SJSA1 (cell line): Measurements from ENCODE around the gene ASMTL. TPM values are rescaled to one million over a fixed set of nuclear protein-coding genes. Genes with fewer than 3 reads are reported as not detected.
"Not testable (repeated sequence)": the region's sequence is repeated elsewhere in the genome, so short reads cannot be mapped to it uniquely, and the experiment has no call there.

Experiments used
- DNase-seq, 2 experiments: peaks; one replicate each; pipeline ENCODE4 v3.0.0-alpha.2; 2015 to 2020; ENCODE audit warnings: low spot score in 2 of 2, low read depth in 1 of 2
- H3K27ac ChIP-seq: fragments of 250-450 bp; sonication (Bioruptor Pico); 2 replicates; pipeline ENCODE4 v1.5.1; 2020; ENCODE audit warnings: mild to moderate bottlenecking, moderate library complexity
- H3K27me3 ChIP-seq: fragments of 250-450 bp; sonication (Bioruptor Pico); replicated peaks from 2 replicates; pipeline ENCODE4 v1.5.1; 2020; ENCODE audit warnings: mild to moderate bottlenecking, moderate library complexity
- H3K36me3 ChIP-seq: fragments of 250-450 bp; sonication (Bioruptor Pico); 2 replicates; pipeline ENCODE4 v1.5.1; 2020; ENCODE audit warnings: mild to moderate bottlenecking
- H3K4me1 ChIP-seq: fragments of 250-450 bp; sonication (Bioruptor Pico); replicated peaks from 2 replicates; pipeline ENCODE4 v1.6.1; 2021; ENCODE audit warnings: mild to moderate bottlenecking
- H3K4me3 ChIP-seq: fragments of 250-450 bp; sonication (Bioruptor Pico); 2 replicates; pipeline ENCODE4 v1.5.1; 2020; ENCODE audit warnings: mild to moderate bottlenecking
- H3K9me3 ChIP-seq: fragments of 250-450 bp; sonication (Bioruptor Pico); replicated peaks from 2 replicates; pipeline ENCODE4 v1.5.1; 2020; ENCODE audit warnings: mild to moderate bottlenecking
- total RNA-seq: library from RNA; depleted of rRNA; stranded (reverse); fragments of >200 nt; shearing (Covaris generic); gene quantifications from 2 replicates; pipeline ENCODE4 v1.2.3, GENCODE V29; 2014

The ASMTL gene
- total RNA-seq, 1 experiment from 2014 or later: 10.0 TPM

DNA sequence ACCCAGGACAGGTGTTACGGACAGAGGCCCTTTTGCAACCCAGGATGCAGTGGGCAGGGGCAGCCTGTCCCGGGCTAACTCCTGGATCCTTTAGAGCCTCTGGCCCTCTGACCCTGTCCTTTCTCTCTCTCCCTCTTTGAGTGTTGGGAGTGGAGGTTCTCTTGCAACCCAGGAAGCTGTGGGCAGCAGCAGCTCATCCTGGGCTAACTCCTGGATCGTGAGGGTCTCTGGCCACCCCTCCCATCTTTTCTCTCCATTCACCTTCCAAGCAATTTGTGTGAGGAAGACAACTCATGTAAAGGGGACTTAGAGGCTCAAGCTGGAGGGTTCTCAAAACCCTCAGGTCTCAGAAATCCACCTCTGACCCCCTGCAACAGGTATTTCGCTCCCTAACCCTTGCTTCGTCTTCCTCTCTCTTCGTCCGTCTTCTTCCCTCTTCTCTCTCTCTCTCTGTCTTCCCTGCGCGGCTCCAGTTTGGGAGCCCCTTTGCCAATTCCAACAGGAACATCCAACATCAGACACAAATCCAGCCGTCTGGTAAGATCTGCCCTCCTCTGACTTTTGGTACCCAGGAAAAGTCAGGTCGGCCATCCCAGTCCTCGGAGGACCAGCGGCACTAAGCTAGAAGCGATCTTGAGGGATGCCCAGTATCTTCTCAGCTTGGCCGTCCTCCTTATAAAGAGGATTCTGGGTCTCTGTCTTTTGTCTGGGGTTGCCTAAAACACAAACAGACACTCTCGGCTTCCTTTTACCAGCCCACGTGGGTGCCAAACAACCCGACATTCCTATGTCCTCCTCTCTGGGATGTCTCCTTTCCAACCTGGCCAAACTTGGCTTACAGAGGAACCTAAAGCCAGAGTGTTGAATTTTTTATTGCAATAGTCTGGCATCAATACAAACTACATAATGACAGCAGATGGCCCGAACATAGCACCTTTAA lies 7.9 kb downstream of the ASMTL start:
- no peak overlapping the region for H3K4me3 ChIP-seq
- DNase-seq: peak in 1 of 2 experiments; percentile 17
- H3K4me1 ChIP-seq: no peaks in the 10 kb centered on the region
- no peaks in the 10 kb centered on the region for H3K9me3 ChIP-seq
- H3K36me3 ChIP-seq: no peaks in the 10 kb centered on the region
- H3K27me3 ChIP-seq: no peaks in the 10 kb centered on the region
- H3K27ac ChIP-seq: no peak overlapping the region

DNA sequence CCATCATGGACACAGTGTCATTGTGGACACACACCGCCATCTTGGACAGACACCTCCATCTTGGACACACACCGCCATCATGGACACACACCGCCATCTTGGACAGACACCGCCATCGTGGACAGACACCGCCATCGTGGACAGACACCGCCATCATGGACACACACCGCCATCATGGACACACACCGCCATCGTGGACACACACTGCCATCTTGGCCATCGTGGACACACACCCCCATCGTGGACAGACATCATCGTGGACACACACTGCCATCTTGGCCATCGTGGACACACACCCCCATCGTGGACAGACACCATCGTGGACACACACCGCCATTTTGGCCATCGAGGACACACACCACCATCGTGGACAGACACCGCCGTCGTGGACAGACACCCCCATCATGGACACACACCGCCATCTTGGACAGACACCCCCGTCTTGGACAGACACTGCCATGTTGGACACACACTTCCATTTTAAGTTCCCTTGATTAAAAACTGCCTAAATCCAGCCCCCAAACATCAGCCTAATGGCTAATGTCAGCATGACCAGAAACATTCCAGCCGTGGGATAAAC lies 9.1 kb downstream of the ASMTL start:
- peak in 1 of 2 experiments; percentile 22 for DNase-seq
- Histone ChIP-seq H3K27ac (no peak overlapping the region), H3K4me1 (no peaks in the 10 kb centered on the region), H3K36me3 (no peaks in the 10 kb centered on the region; the same call in none of the 2 replicates), H3K27me3 (no peaks in the 10 kb centered on the region), H3K4me3 (no peak overlapping the region), H3K9me3 (no peaks in the 10 kb centered on the region)

DNA sequence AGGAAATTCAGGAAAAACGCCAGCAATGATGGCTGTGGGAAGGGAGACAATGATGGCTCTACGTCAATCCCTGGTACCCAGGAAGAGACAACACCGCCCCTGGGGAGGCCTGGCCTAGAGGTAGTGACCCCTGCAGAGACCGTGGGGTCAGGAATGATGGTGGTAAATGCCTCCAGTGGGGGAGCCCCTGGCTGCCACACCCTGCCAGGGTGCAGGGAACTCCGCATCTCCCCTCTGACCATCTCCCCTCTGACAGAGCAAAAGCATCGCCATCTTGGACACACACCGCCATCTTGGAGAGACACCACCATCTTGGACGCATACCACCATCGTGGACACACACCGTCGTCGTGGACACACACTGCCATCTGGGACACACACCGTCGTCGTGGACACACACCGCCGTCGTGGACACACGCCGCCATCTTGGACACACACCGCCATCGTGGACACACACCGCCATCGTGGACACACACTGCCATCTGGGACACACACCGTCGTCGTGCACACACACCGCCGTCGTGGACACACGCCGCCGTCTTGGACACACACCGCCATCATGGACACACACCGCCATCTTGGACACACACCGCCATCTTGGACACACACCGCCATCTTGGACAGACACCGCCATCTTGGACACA lies 9.9 kb downstream of the ASMTL start:
- no peak overlapping the region for H3K4me3 ChIP-seq
- no peaks in the 10 kb centered on the region for H3K9me3 ChIP-seq
- H3K27ac ChIP-seq: no peak overlapping the region
- peak in 1 of 2 experiments; percentile 21 for DNase-seq
- no peaks in the 10 kb centered on the region; the same call in none of the 2 replicates for H3K36me3 ChIP-seq
- H3K27me3 ChIP-seq: no peaks in the 10 kb centered on the region
- no peaks in the 10 kb centered on the region for H3K4me1 ChIP-seq

DNA sequence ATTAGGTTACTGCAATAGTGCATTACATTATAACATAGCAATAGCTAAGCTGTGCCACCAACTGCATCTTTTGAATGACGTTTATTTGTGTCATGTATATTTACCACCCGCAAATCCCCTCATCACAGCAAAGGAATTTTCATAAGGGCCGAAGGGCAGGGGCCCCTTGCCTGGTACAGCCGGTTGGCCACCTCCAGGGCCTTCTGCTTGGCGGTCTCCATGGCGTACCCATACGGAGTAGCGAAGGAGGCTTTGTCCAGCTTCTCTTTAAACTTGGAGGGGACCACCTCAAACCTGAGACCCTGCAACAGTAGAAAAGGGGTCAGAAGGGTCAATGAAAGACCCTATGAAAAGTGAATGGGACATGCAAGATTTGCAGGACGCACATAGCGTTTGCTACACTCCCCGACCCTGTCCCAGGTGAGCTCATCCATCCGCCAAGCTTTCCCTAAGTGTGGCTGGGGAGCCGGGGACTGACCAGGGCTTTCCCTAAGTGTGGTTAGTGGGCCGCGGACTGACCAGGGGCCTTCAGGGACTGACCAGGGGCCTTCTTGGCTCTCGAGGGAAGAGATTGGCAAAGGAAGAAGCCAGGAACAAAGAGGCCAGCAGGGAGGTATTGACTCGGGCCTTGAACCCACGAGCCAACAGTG lies 10.6 kb downstream of the ASMTL start:
- Histone ChIP-seq H3K9me3 (no peaks in the 10 kb centered on the region), H3K27me3 (no peaks in the 10 kb centered on the region), H3K36me3 (no peaks in the 10 kb centered on the region; the same call in none of the 2 replicates), H3K4me1 (no peaks in the 10 kb centered on the region), H3K27ac (no peak overlapping the region), H3K4me3 (no peak overlapping the region)
- peak in 1 of 2 experiments; percentile 29 for DNase-seq

DNA sequence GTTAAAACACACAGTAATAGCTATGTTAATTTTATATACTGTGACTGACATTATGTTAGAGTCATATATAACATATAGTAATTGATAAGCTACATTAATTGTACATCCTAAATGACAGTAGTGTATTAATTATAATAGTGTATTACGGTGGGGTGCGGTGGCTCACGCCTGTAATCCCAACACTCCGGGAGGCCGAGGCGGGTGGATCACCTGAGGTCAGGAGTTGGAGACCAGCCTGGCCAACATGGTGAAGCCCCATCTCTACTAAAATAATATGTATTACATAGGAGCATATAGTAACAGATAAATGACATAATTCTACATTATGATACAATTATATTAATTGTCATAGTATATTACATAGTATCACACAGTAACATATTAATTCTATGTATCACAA lies 12.2 kb downstream of the ASMTL start:
- peaks cover 3% of the 10 kb centered on the region for H3K36me3 ChIP-seq
- H3K4me1 ChIP-seq: no peaks in the 10 kb centered on the region
- H3K27ac ChIP-seq: no peak overlapping the region
- H3K9me3 ChIP-seq: no peaks in the 10 kb centered on the region
- no peak overlapping the region for H3K4me3 ChIP-seq
- DNase-seq: peak in 1 of 2 experiments; percentile 23
- no peaks in the 10 kb centered on the region for H3K27me3 ChIP-seq

DNA sequence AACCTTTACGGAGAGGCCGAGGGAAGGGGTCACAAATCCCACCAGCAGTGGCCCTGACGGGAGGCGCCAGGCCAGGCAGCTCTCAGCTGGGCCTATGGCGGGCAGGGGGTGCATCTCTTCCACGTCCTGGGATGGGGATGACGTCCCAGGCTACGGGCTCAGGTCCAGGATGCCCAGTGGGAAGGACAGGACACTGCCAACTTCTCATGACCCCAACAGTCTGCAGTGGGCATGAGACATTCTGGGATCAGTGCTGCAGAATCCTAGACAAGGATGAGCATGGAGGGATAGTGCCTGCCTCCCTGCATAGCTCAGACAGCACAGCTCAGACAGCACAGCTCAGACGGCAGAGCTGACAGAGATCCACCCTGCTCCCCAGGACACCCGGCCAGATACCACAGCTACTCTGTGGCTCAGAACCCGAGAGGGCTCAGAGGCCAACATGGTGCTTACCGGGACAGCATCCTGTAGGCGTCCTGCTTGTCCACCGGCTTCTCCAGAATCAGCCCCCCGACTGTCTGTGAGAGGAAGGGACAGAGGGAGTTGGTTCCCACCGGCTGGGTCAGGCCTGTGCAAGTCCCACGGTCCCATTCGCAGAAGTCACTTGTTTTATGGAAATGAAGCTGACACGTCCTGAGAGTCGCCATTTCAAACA lies 17.3 kb downstream of the ASMTL start:
- H3K4me1 ChIP-seq: no peaks in the 10 kb centered on the region
- DNase-seq: peak in 1 of 2 experiments; percentile 28
- peaks cover 4% of the 10 kb centered on the region for H3K36me3 ChIP-seq
- H3K27me3 ChIP-seq: no peaks in the 10 kb centered on the region
- H3K27ac ChIP-seq: no peak overlapping the region
- H3K9me3 ChIP-seq: no peaks in the 10 kb centered on the region
- no peak overlapping the region for H3K4me3 ChIP-seq

DNA sequence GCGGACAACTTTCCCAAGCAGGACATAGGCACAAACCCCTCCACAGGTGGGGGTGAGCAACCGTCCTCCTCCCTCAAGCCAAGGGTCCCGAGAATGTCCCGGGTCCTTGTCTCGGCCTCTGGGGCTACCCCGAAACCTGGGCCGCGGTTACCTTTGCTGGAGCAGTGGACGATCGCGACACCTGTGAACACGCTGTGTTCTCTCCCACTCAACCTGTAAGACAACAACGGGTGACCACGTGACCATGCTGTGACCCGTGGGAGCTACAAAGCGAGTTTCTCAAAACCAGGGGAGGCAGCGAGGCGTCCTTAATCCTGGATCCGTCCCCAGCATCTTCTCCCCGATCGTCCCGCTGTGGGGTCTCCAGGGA lies 17.9 kb downstream of the ASMTL start:
- Histone ChIP-seq H3K4me3 (no peak overlapping the region), H3K27me3 (no peaks in the 10 kb centered on the region), H3K36me3 (peaks cover 6% of the 10 kb centered on the region), H3K9me3 (no peaks in the 10 kb centered on the region), H3K4me1 (no peaks in the 10 kb centered on the region), H3K27ac (no peak overlapping the region)
- DNase-seq: no peak

DNA sequence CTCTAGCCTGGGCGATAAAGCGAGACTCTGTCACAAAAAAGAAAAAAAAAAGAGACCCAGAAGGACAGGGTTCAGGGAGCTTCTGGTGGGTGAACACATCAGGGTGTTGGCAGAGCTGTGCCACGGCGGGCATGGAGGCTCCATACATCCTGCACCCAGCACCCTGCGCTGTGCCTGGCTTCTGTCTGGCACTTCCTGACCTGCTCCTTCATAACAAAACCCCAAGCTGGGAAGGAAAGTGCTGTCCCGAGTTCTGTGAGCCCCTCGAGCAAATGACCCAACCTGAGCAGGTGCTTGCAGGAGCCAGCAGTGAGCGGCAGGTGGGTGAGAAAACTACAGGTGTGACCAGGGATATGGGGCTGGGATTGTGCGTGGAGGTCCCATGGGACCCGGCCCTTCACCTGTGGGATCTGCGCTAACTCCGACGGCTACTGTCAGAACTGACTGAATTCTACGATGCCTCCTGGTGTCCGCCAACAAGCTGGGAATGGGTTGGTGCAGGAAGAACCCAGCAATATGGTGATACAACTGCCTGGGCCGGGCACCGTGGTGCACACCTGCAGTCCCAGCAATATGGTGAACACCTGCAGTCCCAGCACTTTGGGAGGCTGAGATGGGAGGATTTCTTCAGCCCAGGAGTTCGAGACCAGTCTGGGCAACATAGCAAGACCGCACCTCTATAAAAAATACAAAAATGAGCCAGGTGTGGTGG lies 18.9 kb downstream of the ASMTL start:
- H3K27me3 ChIP-seq: no peaks in the 10 kb centered on the region
- H3K36me3 ChIP-seq: peaks cover 6% of the 10 kb centered on the region
- DNase-seq: no peak
- no peaks in the 10 kb centered on the region for H3K9me3 ChIP-seq
- no peak overlapping the region for H3K27ac ChIP-seq
- no peak overlapping the region for H3K4me3 ChIP-seq
- H3K4me1 ChIP-seq: no peaks in the 10 kb centered on the region

DNA sequence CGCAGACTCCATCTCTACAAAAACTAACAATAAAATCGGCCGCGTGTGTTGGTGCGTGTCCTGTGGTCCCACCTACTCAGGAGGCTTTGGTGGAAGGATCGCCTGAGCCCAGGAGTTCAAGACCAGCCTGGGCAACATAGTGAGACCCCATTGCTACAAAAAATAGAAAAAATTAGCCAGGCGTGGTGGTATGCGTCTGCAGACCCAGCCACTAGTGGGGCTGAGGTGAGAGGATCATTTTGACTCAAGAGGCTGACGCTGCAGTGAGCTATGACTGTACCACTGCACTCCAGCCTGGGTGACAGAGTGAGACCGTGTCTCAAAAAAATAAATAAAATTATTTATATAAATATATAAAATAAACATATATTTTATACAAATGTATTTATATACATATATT lies 22.3 kb downstream of the ASMTL start:
- DNase-seq: no peak

DNA sequence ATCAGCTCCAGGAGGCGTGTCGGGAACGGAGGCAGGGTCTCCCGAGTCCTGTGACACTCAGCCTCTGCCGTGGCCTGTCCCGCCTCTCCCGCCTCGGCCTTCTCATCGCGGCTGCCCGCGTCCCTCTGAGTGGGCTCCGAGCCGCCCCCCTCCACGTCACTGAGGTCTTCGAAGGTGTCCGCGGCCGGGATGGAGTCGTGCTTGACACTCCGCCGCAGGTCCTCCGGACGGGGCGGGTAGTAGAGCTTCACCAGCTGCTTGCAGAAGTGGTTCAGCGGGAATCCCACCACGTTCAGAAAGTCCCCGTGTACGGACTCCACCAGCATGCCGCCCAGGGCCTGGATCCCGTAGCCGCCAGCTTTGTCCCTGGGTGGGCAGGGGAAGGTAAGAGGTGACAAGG lies 25.0 kb downstream of the ASMTL start:
- Histone ChIP-seq H3K4me3 (no peak overlapping the region), H3K4me1 (no peaks in the 10 kb centered on the region), H3K36me3 (peaks cover 19% of the 10 kb centered on the region), H3K27me3 (no peaks in the 10 kb centered on the region), H3K27ac (no peak overlapping the region), H3K9me3 (peaks cover 6% of the 10 kb centered on the region)
- no peak for DNase-seq

More for the DNA sequence above, 22.3 kb downstream of the ASMTL start:
- Histone ChIP-seq H3K4me3 (no peak overlapping the region), H3K36me3 (peaks cover 8% of the 10 kb centered on the region), H3K9me3 (no peaks in the 10 kb centered on the region; the same call in none of the 2 replicates), H3K4me1 (no peaks in the 10 kb centered on the region), H3K27ac (no peak overlapping the region), H3K27me3 (no peaks in the 10 kb centered on the region)

DNA sequence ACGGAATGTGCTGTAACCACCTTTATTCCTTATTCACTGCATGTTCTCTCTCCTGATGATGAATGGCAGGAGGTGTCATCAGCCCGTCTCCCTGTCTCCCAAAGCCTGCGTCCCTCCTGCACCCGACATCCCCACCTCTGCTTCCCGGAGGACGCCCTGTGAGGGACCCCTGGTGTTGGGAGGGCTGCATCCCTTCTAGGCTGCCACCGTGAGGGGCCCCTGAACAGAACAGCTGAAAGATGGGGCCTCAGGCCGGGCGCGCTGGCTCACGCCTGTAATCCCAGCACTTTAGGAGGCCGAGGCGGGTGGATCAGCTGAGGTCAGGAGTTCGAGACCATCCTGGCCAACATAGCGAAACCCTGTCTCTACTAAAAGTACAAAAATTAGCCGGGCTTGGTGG lies 26.4 kb downstream of the ASMTL start:
- Histone ChIP-seq H3K9me3 (peaks cover 14% of the 10 kb centered on the region), H3K36me3 (peaks cover 32% of the 10 kb centered on the region)
- DNase-seq, H3K27me3 ChIP-seq, H3K27ac ChIP-seq, H3K4me3 ChIP-seq, H3K4me1 ChIP-seq: not testable (repeated sequence)

DNA sequence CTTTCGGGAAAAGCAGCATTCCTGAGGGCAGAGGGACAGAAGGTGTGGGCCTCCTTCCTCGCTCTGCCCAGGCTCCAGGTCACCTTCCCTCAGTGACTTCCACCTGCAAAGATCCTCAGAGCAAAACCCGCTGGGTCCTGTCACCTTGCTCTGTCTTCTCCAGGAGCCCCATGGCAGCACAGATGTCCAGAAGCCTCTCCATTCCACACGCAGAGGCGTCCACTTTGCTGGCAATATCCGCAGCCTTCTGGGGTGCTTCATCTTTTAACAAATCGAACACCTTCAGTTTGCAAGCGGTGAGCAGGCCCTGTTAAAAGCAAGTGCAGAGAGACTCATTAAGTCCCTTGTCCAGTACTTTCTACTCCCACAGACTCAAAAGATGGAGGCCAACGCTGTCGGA lies 27.3 kb downstream of the ASMTL start:
- Histone ChIP-seq H3K9me3 (peaks cover 15% of the 10 kb centered on the region), H3K36me3 (peaks cover 34% of the 10 kb centered on the region), H3K4me1 (no peaks in the 10 kb centered on the region), H3K27me3 (no peaks in the 10 kb centered on the region), H3K4me3 (no peak overlapping the region), H3K27ac (no peak overlapping the region)
- DNase-seq: no peak
